HepG2 (cell line): ENCODE results near the gene LCA5. TPM values are rescaled to one million over a fixed set of nuclear protein-coding genes. Genes with fewer than 3 reads are reported as not detected.

ENCODE experiments used
- ARNT ChIP-seq: fragments of 450-650 bp; IDR thresholded peaks from 2 replicates; pipeline ENCODE4 v1.6.1; 2017
- CBX1 ChIP-seq: IDR thresholded peaks from one replicate; pipeline ENCODE4 v1.6.1; 2016; ENCODE audit warnings: antibody characterized with exemption, low read depth
- GPBP1L1 ChIP-seq: sonication (generic); formaldehyde crosslinking; IDR thresholded peaks from 2 replicates; pipeline ENCODE4 v1.5.0; 2020; ENCODE audit warnings: mild to moderate bottlenecking, missing genetic modification reagents
- HIVEP1 ChIP-seq: sonication (generic); formaldehyde crosslinking; IDR thresholded peaks from 2 replicates; pipeline ENCODE4 v1.4.0; 2020; ENCODE audit warnings: mild to moderate bottlenecking, missing genetic modification reagents
- HMG20A ChIP-seq: IDR thresholded peaks from 2 replicates; pipeline ENCODE4 v1.6.1; 2016; ENCODE audit warnings: borderline replicate concordance
- KAT8 ChIP-seq: IDR thresholded peaks from 2 replicates; pipeline ENCODE4 v1.6.1; 2016; ENCODE audit warnings: missing genetic modification reagents, missing compliant biosample characterization
- KDM3A ChIP-seq: IDR thresholded peaks from 2 replicates; pipeline ENCODE4 v1.6.1; 2018; ENCODE audit warnings: low read depth, missing compliant biosample characterization
- MEIS2 ChIP-seq: sonication (generic); formaldehyde crosslinking; IDR thresholded peaks from 2 replicates; pipeline ENCODE4 v1.9.0; 2021; ENCODE audit warnings: mild to moderate bottlenecking, missing genetic modification reagents
- NCOA2 ChIP-seq: sonication (generic); formaldehyde crosslinking; IDR thresholded peaks from 2 replicates; pipeline ENCODE4 v1.8.0; 2022; ENCODE audit warnings: inconsistent platforms
- NFAT5 ChIP-seq: sonication (generic); formaldehyde crosslinking; IDR thresholded peaks from 2 replicates; pipeline ENCODE4 v1.4.0; 2020; ENCODE audit warnings: missing genetic modification reagents
- NFKB2 ChIP-seq: sonication (generic); formaldehyde crosslinking; IDR thresholded peaks from 2 replicates; pipeline ENCODE4 v1.4.0; 2020; ENCODE audit warnings: missing genetic modification reagents, borderline replicate concordance
- PATZ1 ChIP-seq: sonication (generic); formaldehyde crosslinking; IDR thresholded peaks from 2 replicates; pipeline ENCODE4 v1.4.0; 2020; ENCODE audit warnings: missing genetic modification reagents
- SAP130 ChIP-seq: IDR thresholded peaks from 2 replicates; pipeline ENCODE4 v1.6.1; 2016; ENCODE audit warnings: low read depth
- TARDBP ChIP-seq: sonication (generic); formaldehyde crosslinking; IDR thresholded peaks from 2 replicates; pipeline ENCODE4 v1.8.0; 2022; ENCODE audit warnings: mild to moderate bottlenecking, missing genetic modification reagents
- ZNF180 ChIP-seq: sonication (generic); formaldehyde crosslinking; IDR thresholded peaks from 2 replicates; pipeline ENCODE4 v1.4.0; 2020; ENCODE audit warnings: low read depth, missing genetic modification reagents, borderline replicate concordance
- ZNF207 ChIP-seq: fragments of 450-650 bp; IDR thresholded peaks from 2 replicates; pipeline ENCODE4 v1.6.1; 2016; ENCODE audit warnings: antibody characterized with exemption, borderline replicate concordance
- ZNF333 ChIP-seq: sonication (generic); formaldehyde crosslinking; IDR thresholded peaks from 2 replicates; pipeline ENCODE4 v1.4.0; 2020; ENCODE audit warnings: mild to moderate bottlenecking, missing genetic modification reagents, borderline replicate concordance
- ZNF503 ChIP-seq: sonication (generic); formaldehyde crosslinking; IDR thresholded peaks from 2 replicates; pipeline ENCODE4 v1.4.0; 2020; ENCODE audit warnings: missing genetic modification reagents
- ZNF652 ChIP-seq: IDR thresholded peaks from 2 replicates; pipeline ENCODE4 v1.6.1; 2016; ENCODE audit warnings: low read depth, borderline replicate concordance
- ZNF749 ChIP-seq: sonication (generic); formaldehyde crosslinking; IDR thresholded peaks from 2 replicates; pipeline ENCODE4 v1.8.0; 2022; ENCODE audit warnings: mild to moderate bottlenecking, missing genetic modification reagents, moderate library complexity, borderline replicate concordance
- ZSCAN20 ChIP-seq: sonication (generic); formaldehyde crosslinking; IDR thresholded peaks from 2 replicates; pipeline ENCODE4 v1.4.0; 2020; ENCODE audit warnings: missing genetic modification reagents, mild to moderate bottlenecking, borderline replicate concordance
- polyA plus RNA-seq, 8 experiments: library from polyadenylated mRNA; depleted of rRNA in 3 of 8; stranded (reverse) in 7 of 8; unstranded in 1 of 8; fragments of >200 nt; fragmentation: Illumina TruSeq in 4 of 8; extraction: Trizol in 4 of 8; gene quantifications; 2 replicates each; pipeline versions ENCODE4 v1.2.1 to v1.2.3, GENCODE V29; 2011 to 2016; ENCODE audit warnings: low read depth in 4 of 8, missing spikeins in 1 of 8, mixed read lengths in 1 of 8; ENCODE audit not compliant: insufficient read depth in 1 of 8
- total RNA-seq, 5 experiments: library from RNA; depleted of rRNA; stranded (reverse); fragments of >200 nt; fragmentation: Illumina TruSeq; extraction: Trizol; gene quantifications; 2 replicates each; pipeline ENCODE4 v1.2.3, GENCODE V29; 2016; ENCODE audit warnings: low read depth in 1 of 5

Gene LCA5
- total and polyA plus RNA-seq, 2 of the 13 experiments (the other 11 are each of a cell fraction or from before 2014, with no cell fraction given) = 0.84 to 4.6 TPM

- TF ChIP-seq NFAT5 (no peak), ZNF207 (no peak), KAT8 (CRISPR knock-in tag) (0 out of 2 replicates have a peak, but pooled peaks have one; percentile 30), HIVEP1 (no peak), ZNF652 (CRISPR knock-in tag) (no peak), NCOA2 (CRISPR knock-in tag) (peak; percentile 67), ZNF503 (CRISPR knock-in tag) (peak; percentile 79; the same call in 1 of the 2 replicates), ZNF180 (CRISPR knock-in tag) (no peak), CBX1 (no peak), ZNF749 (CRISPR knock-in tag) (no peak), GPBP1L1 (CRISPR knock-in tag) (no peak), NFKB2 (CRISPR knock-in tag) (no peak), MEIS2 (peak; percentile 83; the same call in 1 of the 2 replicates), ZNF333 (CRISPR knock-in tag) (no peak), SAP130 (CRISPR knock-in tag) (peak; percentile 47), ARNT (no peak), TARDBP (no peak), HMG20A (peak; percentile 77; the same call in 1 of the 2 replicates), ZSCAN20 (CRISPR knock-in tag) (no peak), KDM3A (CRISPR knock-in tag) (no peak), PATZ1 (CRISPR knock-in tag) (no peak)
Observed at GRCh38 chr6:79463621-79464050, 73.6 kb downstream of the LCA5 start (continued).
